NT2/D1 (cell line): Measurements from ENCODE around the gene ECM1.

Experiments used
- DNase-seq: peaks from one replicate; pipeline ENCODE4 v3.0.0-alpha.2; 2011; ENCODE audit warnings: low read depth, low spot score
- H3K27me3 ChIP-seq: 2 replicates; pipeline ENCODE4 v1.6.0; 2011; ENCODE audit warnings: mild to moderate bottlenecking; ENCODE audit not compliant: insufficient read length, insufficient read depth
- H3K36me3 ChIP-seq: 2 replicates; pipeline ENCODE4 v1.6.1; 2011; ENCODE audit warnings: mild to moderate bottlenecking, low read length, mixed read lengths; ENCODE audit not compliant: insufficient read depth, insufficient read length
- H3K4me1 ChIP-seq: 2 replicates; pipeline ENCODE4 v1.5.1; 2011; ENCODE audit not compliant: insufficient read depth, insufficient read length
- H3K4me3 ChIP-seq: 2 replicates; pipeline ENCODE4 v1.5.1; 2011; ENCODE audit warnings: low read depth; ENCODE audit not compliant: insufficient read length
- H3K9ac ChIP-seq: 2 replicates; pipeline ENCODE4 v1.6.0; 2011; ENCODE audit warnings: low read depth; ENCODE audit not compliant: insufficient read length
- H3K9me3 ChIP-seq: 2 replicates; pipeline ENCODE4 v1.5.1; 2011; ENCODE audit warnings: mild to moderate bottlenecking, low read length; ENCODE audit not compliant: insufficient read depth
- SUZ12 ChIP-seq: IDR thresholded peaks from 2 replicates; pipeline ENCODE4 v1.6.1; 2011; ENCODE audit not compliant: insufficient read length, insufficient read depth; ENCODE audit errors: extremely low read depth
- YY1 ChIP-seq: IDR thresholded peaks from 2 replicates; pipeline ENCODE4 v1.6.1; 2011; ENCODE audit not compliant: insufficient read length, insufficient read depth
- ZNF274 ChIP-seq: IDR thresholded peaks from 2 replicates; pipeline ENCODE4 v1.6.1; 2011; ENCODE audit warnings: mild to moderate bottlenecking, low read depth, low read length

Gene ECM1

GRCh38 chr1:150551784-150552127 lies 43.8 kb downstream of the ECM1 start:
- H3K9me3 ChIP-seq: no peaks in the 10 kb centered on the region
- peaks cover 33% of the 10 kb centered on the region for H3K4me1 ChIP-seq
- peaks cover 49% of the 10 kb centered on the region for H3K36me3 ChIP-seq
- TF ChIP-seq YY1 (no peak), ZNF274 (no peak), SUZ12 (no peak)
- H3K27me3 ChIP-seq: no peaks in the 10 kb centered on the region
- no peak for DNase-seq
- no peak overlapping the region for H3K9ac ChIP-seq
- no peak overlapping the region for H3K4me3 ChIP-seq

GRCh38 chr1:150552128-150552910 lies 44.4 kb downstream of the ECM1 start:
- no peak overlapping the region for H3K4me3 ChIP-seq
- no peaks in the 10 kb centered on the region for H3K27me3 ChIP-seq
- no peaks in the 10 kb centered on the region for H3K9me3 ChIP-seq
- H3K4me1 ChIP-seq: peaks cover 33% of the 10 kb centered on the region
- H3K36me3 ChIP-seq: peaks cover 55% of the 10 kb centered on the region
- no peak for DNase-seq
- TF ChIP-seq SUZ12 (no peak), YY1 (no peak), ZNF274 (no peak)
- peak overlapping the region; percentile 32 for H3K9ac ChIP-seq

- TF ChIP-seq SUZ12: no peak
- TF ChIP-seq ZNF274: no peak
- no peak for TF ChIP-seq YY1
- no peaks in the 10 kb centered on the region for H3K9me3 ChIP-seq
- H3K36me3 ChIP-seq: peaks cover 61% of the 10 kb centered on the region
- H3K27me3 ChIP-seq: no peaks in the 10 kb centered on the region
- H3K9ac ChIP-seq: peak overlapping the region; percentile 32
- peaks cover 33% of the 10 kb centered on the region for H3K4me1 ChIP-seq
- DNase-seq: no peak
- no peak overlapping the region for H3K4me3 ChIP-seq
These were observed 45.0 kb downstream of the ECM1 start for GRCh38 chr1:150552911-150553289.

GRCh38 chr1:150553392-150554085 lies 45.6 kb downstream of the ECM1 start:
- H3K9ac ChIP-seq: peak overlapping the region; percentile 32
- H3K27me3 ChIP-seq: no peaks in the 10 kb centered on the region
- TF ChIP-seq ZNF274 (no peak), YY1 (no peak), SUZ12 (no peak)
- peaks cover 33% of the 10 kb centered on the region for H3K4me1 ChIP-seq
- DNase-seq: no peak
- no peaks in the 10 kb centered on the region for H3K9me3 ChIP-seq
- H3K4me3 ChIP-seq: no peak overlapping the region
- H3K36me3 ChIP-seq: peaks cover 67% of the 10 kb centered on the region

- Histone ChIP-seq H3K27me3 (no peaks in the 10 kb centered on the region), H3K36me3 (peaks cover 72% of the 10 kb centered on the region), H3K9ac (peak overlapping the region; percentile 23), H3K9me3 (no peaks in the 10 kb centered on the region), H3K4me3 (no peak overlapping the region), H3K4me1 (peaks cover 33% of the 10 kb centered on the region)
- TF ChIP-seq SUZ12 (no peak), YY1 (no peak), ZNF274 (no peak)
- DNase-seq: no peak
These were observed 46.2 kb downstream of the ECM1 start for GRCh38 chr1:150554086-150554452.

GRCh38 chr1:150555198-150555970 lies 47.5 kb downstream of the ECM1 start:
- Histone ChIP-seq H3K9me3 (no peaks in the 10 kb centered on the region), H3K4me3 (no peak overlapping the region), H3K9ac (no peak overlapping the region), H3K4me1 (peaks cover 33% of the 10 kb centered on the region), H3K36me3 (peaks cover 85% of the 10 kb centered on the region), H3K27me3 (no peaks in the 10 kb centered on the region)
- TF ChIP-seq ZNF274 (no peak), SUZ12 (no peak)
- no peak for DNase-seq
